ENCODE results near the gene SEPTIN10. TPM values are rescaled to one million over a fixed set of nuclear protein-coding genes. Genes with fewer than 3 reads are reported as not detected.

Gene SEPTIN10
- total RNA-seq, 1 experiment from 2014 or later: 100.0 TPM

DNA sequence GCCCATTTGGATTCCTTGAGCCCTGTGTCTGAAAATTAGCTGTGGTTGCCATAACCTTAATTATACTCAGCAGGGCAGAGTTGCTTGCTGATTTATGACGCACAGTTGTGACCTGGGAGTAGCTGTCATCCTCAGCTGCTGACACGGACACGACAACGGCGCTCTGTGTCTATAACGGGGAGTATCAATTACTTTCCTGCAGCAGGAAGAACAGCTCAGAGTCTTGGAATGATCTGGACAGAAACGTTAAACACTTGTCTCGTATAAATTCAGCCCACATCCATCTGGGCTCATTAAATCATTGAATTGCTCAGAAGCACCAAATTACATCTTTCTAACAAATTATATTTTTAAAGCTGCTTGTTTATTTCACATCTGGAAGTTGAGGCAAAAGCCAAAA, 116.3 kb downstream of the SEPTIN10 start:
- Histone ChIP-seq H3K4me1 (ENCODE audit: control insufficient read depth, insufficient read depth, low read length) (no peaks in the 10 kb centered on the region), H3K27me3 (ENCODE audit: control insufficient read depth, insufficient read depth, low read length) (no peaks in the 10 kb centered on the region), H3K4me3 (ENCODE audit: low read depth in 2 of 2, low read length in 2 of 2) (no peak overlapping the region), H3K36me3 (ENCODE audit: control insufficient read depth, insufficient read depth, low read length) (no peaks in the 10 kb centered on the region), H3K27ac (ENCODE audit: low read length) (no peak overlapping the region), H3K9me3 (ENCODE audit: control insufficient read depth, insufficient read depth, low read depth, low read length) (no peaks in the 10 kb centered on the region)
- ChIA-PET CTCF (no interaction called here), POLR2A (no interaction called here)
- intact Hi-C loops (cut with micrococcal nuclease; ENCODE audit: unreplicated experiment) (no loop called here), in situ Hi-C loops (cut with HindIII; ENCODE audit: low pct_unique_long_range_greater_than_20kb, low sequenced_read_pairs) (no loop called here)
- ATAC-seq (no peak), DNase-seq (ENCODE audit: low read depth, low spot score) (no peak)
- TF ChIP-seq SIN3A (IDR thresholded peaks at IDR 0.05; ENCODE audit: borderline replicate concordance, insufficient read depth, low read depth, low read length) (no peak), POLR2AphosphoS5 (IDR thresholded peaks at IDR 0.05; ENCODE audit: low read depth, low read length) (no peak), TCF7L2 (IDR thresholded peaks at IDR 0.05; ENCODE audit: low read depth, low read length) (no peak)
- TF ChIP-seq, protein P1, sequence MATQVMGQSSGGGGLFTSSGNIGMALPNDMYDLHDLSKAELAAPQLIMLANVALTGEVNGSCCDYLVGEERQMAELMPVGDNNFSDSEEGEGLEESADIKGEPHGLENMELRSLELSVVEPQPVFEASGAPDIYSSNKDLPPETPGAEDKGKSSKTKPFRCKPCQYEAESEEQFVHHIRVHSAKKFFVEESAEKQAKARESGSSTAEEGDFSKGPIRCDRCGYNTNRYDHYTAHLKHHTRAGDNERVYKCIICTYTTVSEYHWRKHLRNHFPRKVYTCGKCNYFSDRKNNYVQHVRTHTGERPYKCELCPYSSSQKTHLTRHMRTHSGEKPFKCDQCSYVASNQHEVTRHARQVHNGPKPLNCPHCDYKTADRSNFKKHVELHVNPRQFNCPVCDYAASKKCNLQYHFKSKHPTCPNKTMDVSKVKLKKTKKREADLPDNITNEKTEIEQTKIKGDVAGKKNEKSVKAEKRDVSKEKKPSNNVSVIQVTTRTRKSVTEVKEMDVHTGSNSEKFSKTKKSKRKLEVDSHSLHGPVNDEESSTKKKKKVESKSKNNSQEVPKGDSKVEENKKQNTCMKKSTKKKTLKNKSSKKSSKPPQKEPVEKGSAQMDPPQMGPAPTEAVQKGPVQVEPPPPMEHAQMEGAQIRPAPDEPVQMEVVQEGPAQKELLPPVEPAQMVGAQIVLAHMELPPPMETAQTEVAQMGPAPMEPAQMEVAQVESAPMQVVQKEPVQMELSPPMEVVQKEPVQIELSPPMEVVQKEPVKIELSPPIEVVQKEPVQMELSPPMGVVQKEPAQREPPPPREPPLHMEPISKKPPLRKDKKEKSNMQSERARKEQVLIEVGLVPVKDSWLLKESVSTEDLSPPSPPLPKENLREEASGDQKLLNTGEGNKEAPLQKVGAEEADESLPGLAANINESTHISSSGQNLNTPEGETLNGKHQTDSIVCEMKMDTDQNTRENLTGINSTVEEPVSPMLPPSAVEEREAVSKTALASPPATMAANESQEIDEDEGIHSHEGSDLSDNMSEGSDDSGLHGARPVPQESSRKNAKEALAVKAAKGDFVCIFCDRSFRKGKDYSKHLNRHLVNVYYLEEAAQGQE (IDR thresholded peaks at IDR 0.05; ENCODE audit: insufficient read depth in 1 of 2, low read depth in 2 of 2, low read length in 1 of 2): no peak
- TF ChIP-seq, protein P2, sequence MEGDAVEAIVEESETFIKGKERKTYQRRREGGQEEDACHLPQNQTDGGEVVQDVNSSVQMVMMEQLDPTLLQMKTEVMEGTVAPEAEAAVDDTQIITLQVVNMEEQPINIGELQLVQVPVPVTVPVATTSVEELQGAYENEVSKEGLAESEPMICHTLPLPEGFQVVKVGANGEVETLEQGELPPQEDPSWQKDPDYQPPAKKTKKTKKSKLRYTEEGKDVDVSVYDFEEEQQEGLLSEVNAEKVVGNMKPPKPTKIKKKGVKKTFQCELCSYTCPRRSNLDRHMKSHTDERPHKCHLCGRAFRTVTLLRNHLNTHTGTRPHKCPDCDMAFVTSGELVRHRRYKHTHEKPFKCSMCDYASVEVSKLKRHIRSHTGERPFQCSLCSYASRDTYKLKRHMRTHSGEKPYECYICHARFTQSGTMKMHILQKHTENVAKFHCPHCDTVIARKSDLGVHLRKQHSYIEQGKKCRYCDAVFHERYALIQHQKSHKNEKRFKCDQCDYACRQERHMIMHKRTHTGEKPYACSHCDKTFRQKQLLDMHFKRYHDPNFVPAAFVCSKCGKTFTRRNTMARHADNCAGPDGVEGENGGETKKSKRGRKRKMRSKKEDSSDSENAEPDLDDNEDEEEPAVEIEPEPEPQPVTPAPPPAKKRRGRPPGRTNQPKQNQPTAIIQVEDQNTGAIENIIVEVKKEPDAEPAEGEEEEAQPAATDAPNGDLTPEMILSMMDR (IDR thresholded peaks at IDR 0.05): no peak
- BruUV-seq (replicated peaks): no TSS peak

DNA sequence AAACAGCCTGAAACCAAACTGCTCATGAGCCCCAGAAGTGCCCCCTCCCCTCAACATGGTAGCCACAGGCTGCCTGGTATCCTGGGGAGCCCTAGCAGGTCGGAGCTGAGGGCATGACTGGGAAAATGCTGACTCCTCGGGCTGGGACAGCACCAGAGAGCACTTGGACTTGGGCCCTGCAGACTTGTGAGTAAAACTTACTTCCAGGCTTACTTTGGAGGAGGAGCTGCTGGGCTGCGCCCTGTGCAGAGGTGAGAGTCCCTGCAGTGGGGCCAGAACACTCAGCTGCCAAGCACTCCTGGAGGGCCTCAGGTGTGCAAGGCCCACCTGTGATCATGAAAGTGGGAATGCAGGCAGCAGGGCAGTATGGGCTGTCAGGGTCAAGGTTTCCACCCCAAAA, 119.4 kb downstream of the SEPTIN10 start:
- no peaks in the 10 kb centered on the region for H3K27me3 ChIP-seq (ENCODE audit: control insufficient read depth, insufficient read depth, low read length)
- H3K36me3 ChIP-seq (ENCODE audit: control insufficient read depth, insufficient read depth, low read length): no peaks in the 10 kb centered on the region
- ChIA-PET CTCF (no interaction called here), POLR2A (no interaction called here)
- no peak for ATAC-seq
- intact Hi-C loops (cut with micrococcal nuclease; ENCODE audit: unreplicated experiment): no loop called here
- H3K27ac ChIP-seq (ENCODE audit: low read length): no peak overlapping the region
- TF ChIP-seq, protein P2 (IDR thresholded peaks at IDR 0.05): no peak
- TF ChIP-seq, protein P1 (IDR thresholded peaks at IDR 0.05; ENCODE audit: insufficient read depth in 1 of 2, low read depth in 2 of 2, low read length in 1 of 2): no peak
- no peak for TF ChIP-seq SIN3A (IDR thresholded peaks at IDR 0.05; ENCODE audit: borderline replicate concordance, insufficient read depth, low read depth, low read length)
- no peak for TF ChIP-seq TCF7L2 (IDR thresholded peaks at IDR 0.05; ENCODE audit: low read depth, low read length)
- no peak for TF ChIP-seq POLR2AphosphoS5 (IDR thresholded peaks at IDR 0.05; ENCODE audit: low read depth, low read length)
- H3K9me3 ChIP-seq (ENCODE audit: control insufficient read depth, insufficient read depth, low read depth, low read length): no peaks in the 10 kb centered on the region
- H3K4me1 ChIP-seq (ENCODE audit: control insufficient read depth, insufficient read depth, low read length): no peaks in the 10 kb centered on the region
- H3K4me3 ChIP-seq (ENCODE audit: low read depth in 2 of 2, low read length in 2 of 2): no peak overlapping the region
- in situ Hi-C loops (cut with HindIII; ENCODE audit: low pct_unique_long_range_greater_than_20kb, low sequenced_read_pairs): no loop called here
- no TSS peak for BruUV-seq (replicated peaks)
- DNase-seq (ENCODE audit: low read depth, low spot score): no peak
